ENCODE data around the gene ZRANB3.

DNA sequence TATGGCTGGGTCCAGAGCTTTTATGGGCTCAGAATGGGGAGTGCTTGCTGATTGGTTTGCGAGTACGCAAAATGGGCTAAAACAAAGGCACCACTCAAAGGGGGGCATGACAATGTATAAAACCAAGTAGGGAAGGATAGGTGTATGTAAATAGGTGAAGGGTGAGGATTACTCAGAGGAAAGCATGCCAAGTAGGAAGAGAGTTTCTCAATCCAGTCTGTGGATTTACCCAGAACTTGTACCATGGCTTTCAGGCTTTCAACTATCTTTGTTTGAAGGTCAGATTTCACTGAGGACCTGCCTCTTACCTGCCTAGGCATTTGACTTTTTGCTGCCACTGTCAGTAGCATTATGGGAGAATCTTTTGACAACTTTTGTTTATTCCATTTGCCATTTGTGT, 386.7 kb downstream of the ZRANB3 start:
- TF ChIP-seq EZH2 (IDR thresholded peaks at IDR 0.05; ENCODE audit: borderline replicate concordance, low read length), result no peak
- TF ChIP-seq, protein P1, sequence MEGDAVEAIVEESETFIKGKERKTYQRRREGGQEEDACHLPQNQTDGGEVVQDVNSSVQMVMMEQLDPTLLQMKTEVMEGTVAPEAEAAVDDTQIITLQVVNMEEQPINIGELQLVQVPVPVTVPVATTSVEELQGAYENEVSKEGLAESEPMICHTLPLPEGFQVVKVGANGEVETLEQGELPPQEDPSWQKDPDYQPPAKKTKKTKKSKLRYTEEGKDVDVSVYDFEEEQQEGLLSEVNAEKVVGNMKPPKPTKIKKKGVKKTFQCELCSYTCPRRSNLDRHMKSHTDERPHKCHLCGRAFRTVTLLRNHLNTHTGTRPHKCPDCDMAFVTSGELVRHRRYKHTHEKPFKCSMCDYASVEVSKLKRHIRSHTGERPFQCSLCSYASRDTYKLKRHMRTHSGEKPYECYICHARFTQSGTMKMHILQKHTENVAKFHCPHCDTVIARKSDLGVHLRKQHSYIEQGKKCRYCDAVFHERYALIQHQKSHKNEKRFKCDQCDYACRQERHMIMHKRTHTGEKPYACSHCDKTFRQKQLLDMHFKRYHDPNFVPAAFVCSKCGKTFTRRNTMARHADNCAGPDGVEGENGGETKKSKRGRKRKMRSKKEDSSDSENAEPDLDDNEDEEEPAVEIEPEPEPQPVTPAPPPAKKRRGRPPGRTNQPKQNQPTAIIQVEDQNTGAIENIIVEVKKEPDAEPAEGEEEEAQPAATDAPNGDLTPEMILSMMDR (IDR thresholded peaks at IDR 0.05; ENCODE audit: low read length), result no peak

Data from OCI-LY1 (cell line).